Measurements from ENCODE around the gene ATP6V0D1.

ATP6V0D1 gene

DNA sequence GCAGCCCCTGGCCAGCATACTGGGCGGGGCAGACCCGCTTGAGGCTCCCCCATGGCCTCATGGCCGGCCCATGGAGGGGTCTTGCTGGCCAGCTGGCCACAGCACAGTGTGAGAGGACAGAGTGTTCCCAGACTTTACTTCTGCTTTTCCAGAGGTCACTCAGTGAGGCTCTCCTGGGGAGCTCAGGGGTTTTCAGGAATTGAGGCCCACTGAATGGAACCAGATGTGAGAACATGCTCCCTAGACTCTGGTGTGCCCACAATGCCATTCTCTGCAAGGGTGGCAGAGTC, 21.2 kb downstream of the ATP6V0D1 start:
- no peaks in the 10 kb centered on the region for H3K27me3 ChIP-seq (ENCODE audit: insufficient read depth, low read length)
- no peaks in the 10 kb centered on the region for H3K36me3 ChIP-seq (ENCODE audit: insufficient read depth, low read depth, low read length)
- H3K4me3 ChIP-seq (ENCODE audit: low read length), result no peak overlapping the region
- H3K9me3 ChIP-seq (ENCODE audit: insufficient read depth, low read depth, low read length), result no peaks in the 10 kb centered on the region
- no peak overlapping the region for H3K9ac ChIP-seq (ENCODE audit: low read depth, low read length)
- H3K4me1 ChIP-seq (ENCODE audit: insufficient read depth, low read length), result no peaks in the 10 kb centered on the region
- H3K27ac ChIP-seq (ENCODE audit: low read length), result no peak overlapping the region

DNA sequence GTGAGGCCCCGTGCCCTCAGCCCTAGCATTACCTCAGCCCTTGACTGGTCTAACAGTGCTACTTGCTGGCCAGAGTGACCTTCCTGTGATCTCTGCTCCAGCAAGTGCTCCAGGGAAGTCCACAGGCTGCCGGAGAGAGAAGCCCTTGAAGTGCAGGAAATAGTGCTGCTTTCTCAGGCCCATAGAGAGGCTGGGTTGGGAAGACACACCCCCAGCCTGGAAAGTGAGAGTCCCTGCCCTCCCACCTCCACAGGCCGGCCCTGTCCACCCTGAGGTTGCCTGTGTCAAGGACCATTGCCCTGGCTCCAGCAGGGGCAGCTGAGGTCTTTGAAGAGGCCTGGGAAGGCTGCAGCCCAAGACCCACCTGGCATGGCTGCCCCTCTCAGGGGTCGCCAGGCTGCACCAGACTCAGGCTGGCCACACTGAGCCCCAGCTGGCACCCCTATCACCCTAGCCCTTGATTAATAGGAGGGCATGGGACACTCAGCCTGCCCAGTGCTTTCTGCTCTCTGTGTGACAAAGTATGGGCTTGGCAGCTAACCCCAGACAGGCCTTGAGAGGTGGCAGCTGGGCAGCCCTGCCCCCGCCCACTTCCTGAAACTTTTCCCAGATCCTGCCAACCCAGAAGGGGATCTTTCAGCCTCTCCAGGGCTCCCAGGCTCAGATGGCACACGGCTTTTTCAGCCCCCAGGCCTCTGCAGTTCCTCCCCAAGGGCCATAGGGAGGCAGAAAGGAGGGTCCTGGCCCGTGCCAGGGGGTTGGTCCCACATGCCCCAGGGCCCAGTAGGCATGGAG, 21.7 kb downstream of the ATP6V0D1 start:
- no peak overlapping the region for H3K27ac ChIP-seq (ENCODE audit: low read length)
- H3K4me3 ChIP-seq (ENCODE audit: low read length), result no peak overlapping the region
- no peaks in the 10 kb centered on the region for H3K9me3 ChIP-seq (ENCODE audit: insufficient read depth, low read depth, low read length)

DNA sequence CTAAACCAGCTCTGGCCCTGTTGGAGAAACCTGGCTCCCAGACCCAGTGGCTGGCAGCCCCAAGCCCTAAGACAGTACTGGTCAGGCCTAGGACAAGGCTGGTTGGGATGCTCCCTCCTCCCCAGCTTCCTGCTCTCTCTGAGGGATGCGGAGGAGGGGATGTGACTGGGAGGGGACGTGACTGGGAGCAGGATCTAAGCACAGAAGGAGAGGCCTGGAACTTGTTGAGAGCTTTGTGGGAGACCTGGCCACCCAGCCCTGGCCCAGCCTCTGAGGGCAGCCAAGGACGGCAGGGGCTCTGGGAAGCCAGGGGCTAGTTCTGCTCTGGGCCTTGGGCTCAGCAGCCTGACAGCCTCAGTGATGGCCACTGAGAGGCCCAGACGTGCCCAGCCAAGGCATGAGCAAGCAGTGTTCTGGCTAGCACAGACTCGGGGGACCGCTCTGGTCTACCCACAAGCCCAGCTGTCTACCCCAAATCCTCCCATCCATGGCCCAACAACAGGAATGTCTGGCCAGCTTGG, 22.8 kb downstream of the ATP6V0D1 start:
- no peaks in the 10 kb centered on the region for H3K36me3 ChIP-seq (ENCODE audit: insufficient read depth, low read depth, low read length)
- H3K9ac ChIP-seq (ENCODE audit: low read depth, low read length), result no peak overlapping the region; the same call in 1 of the 2 replicates
- no peaks in the 10 kb centered on the region for H3K27me3 ChIP-seq (ENCODE audit: insufficient read depth, low read length)
- no peak overlapping the region for H3K27ac ChIP-seq (ENCODE audit: low read length)
- no peaks in the 10 kb centered on the region for H3K9me3 ChIP-seq (ENCODE audit: insufficient read depth, low read depth, low read length)
- H3K4me3 ChIP-seq (ENCODE audit: low read length), result no peak overlapping the region
- no peaks in the 10 kb centered on the region for H3K4me1 ChIP-seq (ENCODE audit: insufficient read depth, low read length)

More for the DNA sequence above, 21.7 kb downstream of the ATP6V0D1 start:
- Histone ChIP-seq H3K4me1 (ENCODE audit: insufficient read depth, low read length) (no peaks in the 10 kb centered on the region), H3K9ac (ENCODE audit: low read depth, low read length) (no peak overlapping the region), H3K27me3 (ENCODE audit: insufficient read depth, low read length) (no peaks in the 10 kb centered on the region), H3K36me3 (ENCODE audit: insufficient read depth, low read depth, low read length) (no peaks in the 10 kb centered on the region)

DNA sequence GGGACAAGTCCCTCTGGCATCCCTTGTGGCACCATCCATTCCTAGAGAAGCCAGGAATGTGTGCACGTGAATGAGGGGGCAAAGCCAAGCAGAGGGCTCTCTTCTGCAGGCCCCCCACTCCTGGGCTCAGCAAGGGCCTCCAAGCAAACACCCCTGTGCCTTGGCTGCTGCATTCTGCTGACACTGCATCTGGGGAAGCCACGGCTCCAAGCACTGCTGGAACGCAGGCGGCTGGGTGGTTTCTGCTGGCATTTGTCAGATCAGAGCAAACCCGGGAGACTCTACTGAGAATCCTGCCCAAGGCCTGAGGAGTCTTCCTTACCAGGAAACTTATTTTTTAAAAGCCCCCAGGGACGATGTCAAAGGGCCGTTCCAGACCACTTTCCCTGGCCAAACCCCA, 23.3 kb downstream of the ATP6V0D1 start:
- no peak overlapping the region for H3K27ac ChIP-seq (ENCODE audit: low read length)
- H3K4me3 ChIP-seq (ENCODE audit: low read length), result no peak overlapping the region
- no peaks in the 10 kb centered on the region for H3K36me3 ChIP-seq (ENCODE audit: insufficient read depth, low read depth, low read length)
- H3K9ac ChIP-seq (ENCODE audit: low read depth, low read length), result no peak overlapping the region; the same call in 1 of the 2 replicates
- no peaks in the 10 kb centered on the region for H3K4me1 ChIP-seq (ENCODE audit: insufficient read depth, low read length)
- H3K27me3 ChIP-seq (ENCODE audit: insufficient read depth, low read length), result no peaks in the 10 kb centered on the region
- H3K9me3 ChIP-seq (ENCODE audit: insufficient read depth, low read depth, low read length), result no peaks in the 10 kb centered on the region

DNA sequence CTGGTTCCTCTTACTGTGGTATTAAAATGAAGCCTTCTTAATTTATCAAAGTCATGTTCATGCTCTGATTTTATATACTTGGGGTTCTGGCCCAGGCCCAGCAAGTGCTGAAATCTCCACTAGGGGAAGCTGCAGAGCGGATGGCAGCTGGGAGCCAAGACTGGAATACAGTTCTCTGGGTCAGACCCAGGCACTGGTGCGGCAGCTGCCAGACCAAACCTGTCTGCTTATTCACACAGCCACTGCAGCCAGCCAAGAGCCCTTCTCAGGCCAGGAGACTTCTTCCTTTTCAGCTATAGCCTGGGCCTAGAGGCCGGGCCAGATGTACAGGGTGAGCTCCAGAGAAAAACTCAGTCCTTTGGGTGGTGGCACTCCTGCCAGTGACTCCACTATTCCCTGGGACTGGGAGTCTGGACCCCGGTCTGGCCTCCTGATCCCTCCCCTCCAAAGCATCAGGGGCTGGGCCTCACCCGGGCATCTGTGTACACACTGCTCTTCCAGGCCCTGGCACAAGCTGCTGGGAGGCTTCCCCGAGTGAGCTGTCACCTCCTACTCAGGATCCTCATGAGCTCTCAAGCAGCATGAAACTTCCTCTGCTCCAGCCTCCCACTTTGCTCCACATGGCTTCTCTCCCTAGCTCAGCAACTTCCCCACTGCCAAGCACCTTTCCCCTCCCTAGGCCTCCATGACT, 24.4 kb downstream of the ATP6V0D1 start:
- H3K9ac ChIP-seq (ENCODE audit: low read depth, low read length), result no peak overlapping the region
- no peak overlapping the region for H3K27ac ChIP-seq (ENCODE audit: low read length)

DNA sequence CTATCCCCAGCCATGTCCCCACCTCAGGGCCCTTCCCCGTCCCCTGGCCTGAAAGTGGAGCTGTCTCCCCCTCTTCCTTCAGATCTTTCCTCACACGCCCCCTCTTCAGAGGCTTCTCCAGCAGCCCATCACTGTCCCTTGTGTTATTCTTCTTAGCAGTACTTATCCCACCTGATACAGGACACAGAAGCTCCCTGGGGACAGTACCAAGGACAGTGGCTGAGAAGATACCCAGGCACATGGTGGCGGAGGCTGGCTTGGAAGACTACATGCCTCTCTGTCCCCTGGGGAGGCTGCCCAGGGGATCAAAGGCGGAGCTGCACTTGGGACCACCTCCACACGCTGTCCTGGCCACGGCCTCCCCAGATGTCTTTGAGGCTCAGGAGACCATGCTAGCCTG, 26.1 kb downstream of the ATP6V0D1 start:
- no peaks in the 10 kb centered on the region for H3K9me3 ChIP-seq (ENCODE audit: insufficient read depth, low read depth, low read length)
- H3K4me1 ChIP-seq (ENCODE audit: insufficient read depth, low read length), result no peaks in the 10 kb centered on the region
- no peak overlapping the region for H3K9ac ChIP-seq (ENCODE audit: low read depth, low read length)
- H3K36me3 ChIP-seq (ENCODE audit: insufficient read depth, low read depth, low read length), result no peaks in the 10 kb centered on the region
- H3K27ac ChIP-seq (ENCODE audit: low read length), result no peak overlapping the region
- no peak overlapping the region for H3K4me3 ChIP-seq (ENCODE audit: low read length)
- H3K27me3 ChIP-seq (ENCODE audit: insufficient read depth, low read length), result no peaks in the 10 kb centered on the region

More for the DNA sequence above, 24.4 kb downstream of the ATP6V0D1 start:
- H3K36me3 ChIP-seq (ENCODE audit: insufficient read depth, low read depth, low read length), result no peaks in the 10 kb centered on the region
- no peaks in the 10 kb centered on the region for H3K4me1 ChIP-seq (ENCODE audit: insufficient read depth, low read length)
- no peak overlapping the region for H3K4me3 ChIP-seq (ENCODE audit: low read length)
- no peaks in the 10 kb centered on the region for H3K9me3 ChIP-seq (ENCODE audit: insufficient read depth, low read depth, low read length)
- H3K27me3 ChIP-seq (ENCODE audit: insufficient read depth, low read length), result no peaks in the 10 kb centered on the region

DNA sequence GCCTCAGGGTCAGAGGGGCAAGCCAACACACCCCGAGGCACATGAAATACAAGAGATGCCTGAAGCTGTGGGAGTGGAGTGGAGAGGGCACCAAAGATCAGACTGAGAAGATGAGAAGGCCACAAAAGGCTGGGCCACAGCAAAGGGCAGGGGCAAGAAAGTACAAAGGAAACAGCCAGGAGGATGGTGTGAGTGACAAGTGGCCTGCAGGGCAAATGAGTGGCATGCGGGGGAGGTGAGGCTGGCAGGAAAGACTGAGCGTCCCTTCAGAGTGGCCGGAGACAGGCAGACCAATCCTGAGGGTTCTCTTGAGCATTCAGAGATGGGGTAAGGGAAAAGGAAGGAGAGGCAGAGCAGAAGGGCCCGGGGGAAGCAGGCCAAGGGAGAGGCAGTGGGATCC, 26.9 kb downstream of the ATP6V0D1 start:
- H3K9me3 ChIP-seq (ENCODE audit: insufficient read depth, low read depth, low read length), result no peaks in the 10 kb centered on the region
- H3K36me3 ChIP-seq (ENCODE audit: insufficient read depth, low read depth, low read length), result no peaks in the 10 kb centered on the region
- H3K27ac ChIP-seq (ENCODE audit: low read length), result no peak overlapping the region
- no peak overlapping the region for H3K4me3 ChIP-seq (ENCODE audit: low read length)
- H3K4me1 ChIP-seq (ENCODE audit: insufficient read depth, low read length), result no peaks in the 10 kb centered on the region
- H3K9ac ChIP-seq (ENCODE audit: low read depth, low read length), result no peak overlapping the region
- no peaks in the 10 kb centered on the region for H3K27me3 ChIP-seq (ENCODE audit: insufficient read depth, low read length)

DNA sequence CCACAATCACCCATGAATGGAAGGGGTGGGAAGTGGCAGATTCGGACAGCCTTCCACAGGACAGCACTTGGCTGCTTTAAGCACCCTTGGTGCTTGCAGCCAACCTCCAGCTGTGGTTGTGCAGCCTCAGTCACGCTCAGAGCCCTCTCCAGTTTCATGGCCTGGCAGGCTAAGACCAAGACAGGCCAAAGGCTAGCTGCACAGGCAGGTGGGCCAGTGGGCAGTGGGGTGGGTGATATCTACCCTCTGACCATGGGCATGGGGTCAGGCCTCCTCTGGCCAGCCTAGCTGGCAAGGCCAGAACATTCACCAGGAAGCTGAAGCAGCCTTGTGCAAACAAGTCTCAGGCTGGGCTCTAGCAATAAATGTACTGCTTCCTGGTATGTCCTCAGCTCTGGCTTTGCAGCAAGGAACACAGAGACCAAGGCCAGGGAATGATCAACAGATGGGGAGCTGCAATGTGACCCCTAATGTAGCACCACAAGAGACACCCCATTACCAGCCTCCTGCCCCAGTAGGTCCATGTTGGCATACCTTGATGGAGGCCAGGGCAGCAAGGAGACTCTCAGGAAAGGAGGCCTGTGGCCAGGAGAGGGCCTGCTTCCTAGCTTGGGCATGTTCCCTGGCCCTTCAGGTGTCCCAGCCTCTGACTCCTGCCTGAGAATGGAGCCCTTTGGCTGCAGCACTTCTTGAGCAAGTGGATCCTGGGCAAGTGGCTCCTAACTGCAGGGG, 29.1 kb downstream of the ATP6V0D1 start:
- Histone ChIP-seq H3K27ac (ENCODE audit: low read length) (no peak overlapping the region), H3K27me3 (ENCODE audit: insufficient read depth, low read length) (no peaks in the 10 kb centered on the region), H3K9ac (ENCODE audit: low read depth, low read length) (no peak overlapping the region), H3K4me1 (ENCODE audit: insufficient read depth, low read length) (no peaks in the 10 kb centered on the region), H3K36me3 (ENCODE audit: insufficient read depth, low read depth, low read length) (no peaks in the 10 kb centered on the region), H3K4me3 (ENCODE audit: low read length) (no peak overlapping the region), H3K9me3 (ENCODE audit: insufficient read depth, low read depth, low read length) (no peaks in the 10 kb centered on the region)

DNA sequence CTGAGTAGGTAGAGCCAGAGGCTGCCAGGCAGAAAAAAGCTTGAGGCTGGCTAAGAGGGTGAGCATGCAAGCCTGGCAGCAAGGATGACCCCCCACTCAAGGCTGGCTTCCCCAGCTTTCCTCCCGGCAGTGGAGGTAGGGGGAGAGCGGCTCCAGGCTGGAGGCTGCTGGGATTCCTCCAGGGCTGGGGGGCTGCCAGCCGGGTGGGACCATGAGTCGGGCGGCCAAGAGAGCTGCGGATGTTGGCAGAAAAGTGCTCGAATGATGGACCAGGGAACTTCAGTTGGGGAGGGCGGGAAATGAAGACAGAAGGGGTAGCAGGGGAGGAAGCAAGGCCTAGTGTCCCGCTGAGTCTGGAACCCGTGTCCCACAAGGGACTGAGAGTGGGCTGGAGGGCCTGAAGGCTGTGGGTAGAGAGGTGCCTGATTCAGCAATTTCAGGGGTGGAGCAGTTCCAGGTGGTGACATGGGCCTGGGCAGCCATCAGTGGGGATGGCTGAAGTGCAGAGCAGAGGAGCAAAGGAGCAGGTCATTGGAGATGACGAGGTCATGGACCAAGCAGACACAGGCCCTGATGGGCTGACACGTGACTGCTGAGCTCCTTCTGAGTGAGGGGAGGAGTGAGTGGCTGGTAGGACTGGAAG, 29.8 kb downstream of the ATP6V0D1 start:
- no peak overlapping the region for H3K9ac ChIP-seq (ENCODE audit: low read depth, low read length)
- H3K36me3 ChIP-seq (ENCODE audit: insufficient read depth, low read depth, low read length), result no peaks in the 10 kb centered on the region
- no peaks in the 10 kb centered on the region for H3K9me3 ChIP-seq (ENCODE audit: insufficient read depth, low read depth, low read length)
- no peak overlapping the region for H3K27ac ChIP-seq (ENCODE audit: low read length)
- no peaks in the 10 kb centered on the region for H3K27me3 ChIP-seq (ENCODE audit: insufficient read depth, low read length)
- no peaks in the 10 kb centered on the region for H3K4me1 ChIP-seq (ENCODE audit: insufficient read depth, low read length)
- no peak overlapping the region for H3K4me3 ChIP-seq (ENCODE audit: low read length)

DNA sequence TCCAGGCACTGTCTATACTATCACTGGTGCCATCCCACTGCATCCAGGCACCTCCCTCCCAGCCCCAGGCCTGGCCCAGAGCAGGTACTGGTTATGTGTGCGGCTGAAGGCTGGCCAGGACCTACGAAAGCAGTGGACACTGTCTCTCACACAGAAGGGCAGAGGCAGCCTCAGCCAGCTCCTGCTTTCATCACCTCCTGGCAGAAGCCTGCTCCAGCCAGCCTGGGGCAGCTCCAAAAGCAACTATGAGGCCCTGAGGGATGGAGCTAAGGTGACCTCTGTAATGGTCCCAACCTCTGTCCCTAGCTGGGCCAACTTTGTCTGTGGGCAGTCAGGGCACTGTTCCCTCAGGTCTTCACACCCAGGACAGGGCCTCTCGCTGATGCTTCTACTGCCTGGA, 31.2 kb downstream of the ATP6V0D1 start:
- Histone ChIP-seq H3K36me3 (ENCODE audit: insufficient read depth, low read depth, low read length) (no peaks in the 10 kb centered on the region), H3K4me1 (ENCODE audit: insufficient read depth, low read length) (no peaks in the 10 kb centered on the region), H3K9ac (ENCODE audit: low read depth, low read length) (no peak overlapping the region), H3K4me3 (ENCODE audit: low read length) (no peak overlapping the region), H3K27ac (ENCODE audit: low read length) (no peak overlapping the region), H3K27me3 (ENCODE audit: insufficient read depth, low read length) (no peaks in the 10 kb centered on the region), H3K9me3 (ENCODE audit: insufficient read depth, low read depth, low read length) (no peaks in the 10 kb centered on the region)

DNA sequence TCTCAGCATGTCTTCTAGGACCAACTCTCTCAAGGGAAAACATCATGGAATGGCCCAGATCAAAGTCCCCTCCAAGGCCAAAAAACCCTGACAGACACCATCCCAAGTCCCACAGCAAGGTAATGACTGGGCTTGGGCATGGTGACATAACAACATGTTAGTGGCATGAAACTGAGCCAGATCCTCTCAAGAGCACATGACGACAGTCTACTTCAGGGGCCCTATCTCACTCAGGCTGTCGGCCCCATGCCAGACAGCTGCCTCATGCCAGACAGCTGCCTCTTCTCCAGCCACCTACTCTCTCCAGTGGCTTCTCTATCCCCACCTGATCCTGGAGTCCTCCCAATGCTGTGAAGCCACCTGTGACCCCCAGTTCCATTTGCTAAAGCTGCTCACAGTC, 31.6 kb downstream of the ATP6V0D1 start:
- Histone ChIP-seq H3K9me3 (ENCODE audit: insufficient read depth, low read depth, low read length) (no peaks in the 10 kb centered on the region), H3K9ac (ENCODE audit: low read depth, low read length) (no peak overlapping the region), H3K27me3 (ENCODE audit: insufficient read depth, low read length) (no peaks in the 10 kb centered on the region), H3K27ac (ENCODE audit: low read length) (no peak overlapping the region), H3K36me3 (ENCODE audit: insufficient read depth, low read depth, low read length) (no peaks in the 10 kb centered on the region), H3K4me3 (ENCODE audit: low read length) (no peak overlapping the region), H3K4me1 (ENCODE audit: insufficient read depth, low read length) (no peaks in the 10 kb centered on the region)

Data from iPS-20b (cell line).